HepG2 (cell line): Measurements from ENCODE around the gene IDH3G. TPM values are rescaled to one million over a fixed set of nuclear protein-coding genes. Genes with fewer than 3 reads are reported as not detected.
A peak's percentile ranks its signal among the peaks of the same experiment; 100 is the strongest.

Experiments used
- DMAP1 ChIP-seq: IDR thresholded peaks from 2 replicates; pipeline ENCODE4 v1.6.1; 2016
- HCFC1 ChIP-seq: fragments of 150-350 bp; IDR thresholded peaks from 2 replicates; pipeline ENCODE4 v1.6.1; 2014; ENCODE audit warnings: low read depth, low read length
- SIN3A ChIP-seq: IDR thresholded peaks from 2 replicates; pipeline ENCODE4 v1.6.1; 2011; ENCODE audit warnings: low read depth, mild to moderate bottlenecking, control low read depth, low read length, borderline replicate concordance
- THAP11 ChIP-seq: IDR thresholded peaks from 2 replicates; pipeline ENCODE4 v1.6.1; 2016; ENCODE audit warnings: missing biosample characterization, missing genetic modification reagents
- ZNF335 ChIP-seq: sonication (generic); formaldehyde crosslinking; IDR thresholded peaks from 2 replicates; pipeline ENCODE4 v1.4.0; 2020; ENCODE audit warnings: missing genetic modification reagents
- ZSCAN21 ChIP-seq: sonication (generic); formaldehyde crosslinking; IDR thresholded peaks from 2 replicates; pipeline ENCODE4 v1.8.0; 2022; ENCODE audit warnings: mild to moderate bottlenecking, missing genetic modification reagents, moderate library complexity, borderline replicate concordance
- polyA plus RNA-seq, 8 experiments: library from polyadenylated mRNA; depleted of rRNA in 3 of 8; stranded (reverse) in 7 of 8; unstranded in 1 of 8; fragments of >200 nt; fragmentation: Illumina TruSeq in 4 of 8; extraction: Trizol in 4 of 8; gene quantifications; 2 replicates each; pipeline versions ENCODE4 v1.2.1 to v1.2.3, GENCODE V29; 2011 to 2016; ENCODE audit warnings: low read depth in 4 of 8, missing spikeins in 1 of 8, mixed read lengths in 1 of 8; ENCODE audit not compliant: insufficient read depth in 1 of 8
- total RNA-seq, 5 experiments: library from RNA; depleted of rRNA; stranded (reverse); fragments of >200 nt; fragmentation: Illumina TruSeq; extraction: Trizol; gene quantifications; 2 replicates each; pipeline ENCODE4 v1.2.3, GENCODE V29; 2016; ENCODE audit warnings: low read depth in 1 of 5
- TF ChIP-seq, protein P1 (sequence below): fragments of 450-650 bp; IDR thresholded peaks from 2 replicates; pipeline ENCODE4 v1.6.1; 2017; ENCODE audit warnings: mild to moderate bottlenecking
- TF ChIP-seq, protein P2 (sequence below): IDR thresholded peaks from 2 replicates; pipeline ENCODE4 v1.6.1; 2018; ENCODE audit warnings: missing genetic modification reagents
- TF ChIP-seq, protein P3 (sequence below): sonication (generic); formaldehyde crosslinking; IDR thresholded peaks from 2 replicates; pipeline ENCODE4 v1.5.1; 2020; ENCODE audit warnings: mild to moderate bottlenecking, missing genetic modification reagents, borderline replicate concordance
- TF ChIP-seq, protein P4 (sequence below): sonication (generic); formaldehyde crosslinking; IDR thresholded peaks from 2 replicates; pipeline ENCODE4 v1.9.0; 2021; ENCODE audit warnings: missing genetic modification reagents, mild to moderate bottlenecking, borderline replicate concordance
- TF ChIP-seq, protein P5 (sequence below): sonication (generic); formaldehyde crosslinking; IDR thresholded peaks from 2 replicates; pipeline ENCODE4 v1.5.1; 2020; ENCODE audit warnings: mild to moderate bottlenecking, missing genetic modification reagents
- TF ChIP-seq, protein P6 (sequence below): sonication (generic); formaldehyde crosslinking; IDR thresholded peaks from 2 replicates; pipeline ENCODE4 v1.5.1; 2020; ENCODE audit warnings: mild to moderate bottlenecking, missing genetic modification reagents, moderate library complexity
- TF ChIP-seq, protein P7 (sequence below): sonication (generic); formaldehyde crosslinking; IDR thresholded peaks from 2 replicates; pipeline ENCODE4 v1.5.0; 2020; ENCODE audit warnings: mild to moderate bottlenecking, missing genetic modification reagents

Gene IDH3G
- total and polyA plus RNA-seq, 2 of the 13 experiments (the other 11 are each of a cell fraction or from before 2014, with no cell fraction given): 18.7 to 35.5 TPM

DNA sequence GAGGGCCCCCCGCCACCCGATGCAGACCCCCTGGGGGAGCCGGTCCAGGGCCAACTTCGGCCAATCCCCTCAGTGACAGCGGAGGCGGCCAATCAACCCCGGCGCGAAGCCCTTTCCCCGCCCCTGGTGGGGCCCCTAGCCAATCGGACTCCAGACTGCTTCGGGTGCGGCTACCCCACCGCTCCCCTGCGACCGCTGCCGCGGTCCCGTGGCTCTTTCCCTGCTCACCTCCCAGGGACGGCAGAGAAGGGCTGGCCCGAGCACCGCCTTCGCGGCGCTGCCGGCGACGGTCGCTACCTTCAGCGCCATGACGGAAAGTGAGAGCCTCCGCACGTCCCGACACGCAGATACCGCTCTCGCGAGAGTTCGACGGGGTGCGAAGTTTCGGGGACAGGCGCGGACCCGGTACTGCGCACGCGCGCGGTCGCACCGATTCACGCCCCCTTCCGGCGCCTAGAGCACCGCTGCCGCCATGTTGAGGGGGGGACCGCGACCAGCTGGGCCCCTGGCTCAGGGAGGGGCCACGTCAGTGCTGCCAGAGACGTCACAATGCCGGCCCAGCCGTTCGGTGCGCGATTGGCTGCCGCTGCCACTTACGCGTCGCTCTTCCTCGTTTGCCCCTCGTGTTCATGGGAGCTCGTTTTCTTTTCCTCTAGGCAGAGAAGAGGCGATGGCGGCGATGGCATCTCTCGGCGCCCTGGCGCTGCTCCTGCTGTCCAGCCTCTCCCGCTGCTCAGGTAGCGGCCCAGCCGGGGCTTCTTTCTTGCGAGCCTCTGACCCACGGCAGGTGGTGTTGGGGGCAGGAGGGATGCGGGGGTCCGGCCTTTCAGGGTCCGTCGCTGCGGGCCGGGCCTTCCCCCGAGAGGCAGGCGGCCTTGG, at the start of gene IDH3G, which contains the start of gene SSR4 (continued):
- TF ChIP-seq, protein P1, sequence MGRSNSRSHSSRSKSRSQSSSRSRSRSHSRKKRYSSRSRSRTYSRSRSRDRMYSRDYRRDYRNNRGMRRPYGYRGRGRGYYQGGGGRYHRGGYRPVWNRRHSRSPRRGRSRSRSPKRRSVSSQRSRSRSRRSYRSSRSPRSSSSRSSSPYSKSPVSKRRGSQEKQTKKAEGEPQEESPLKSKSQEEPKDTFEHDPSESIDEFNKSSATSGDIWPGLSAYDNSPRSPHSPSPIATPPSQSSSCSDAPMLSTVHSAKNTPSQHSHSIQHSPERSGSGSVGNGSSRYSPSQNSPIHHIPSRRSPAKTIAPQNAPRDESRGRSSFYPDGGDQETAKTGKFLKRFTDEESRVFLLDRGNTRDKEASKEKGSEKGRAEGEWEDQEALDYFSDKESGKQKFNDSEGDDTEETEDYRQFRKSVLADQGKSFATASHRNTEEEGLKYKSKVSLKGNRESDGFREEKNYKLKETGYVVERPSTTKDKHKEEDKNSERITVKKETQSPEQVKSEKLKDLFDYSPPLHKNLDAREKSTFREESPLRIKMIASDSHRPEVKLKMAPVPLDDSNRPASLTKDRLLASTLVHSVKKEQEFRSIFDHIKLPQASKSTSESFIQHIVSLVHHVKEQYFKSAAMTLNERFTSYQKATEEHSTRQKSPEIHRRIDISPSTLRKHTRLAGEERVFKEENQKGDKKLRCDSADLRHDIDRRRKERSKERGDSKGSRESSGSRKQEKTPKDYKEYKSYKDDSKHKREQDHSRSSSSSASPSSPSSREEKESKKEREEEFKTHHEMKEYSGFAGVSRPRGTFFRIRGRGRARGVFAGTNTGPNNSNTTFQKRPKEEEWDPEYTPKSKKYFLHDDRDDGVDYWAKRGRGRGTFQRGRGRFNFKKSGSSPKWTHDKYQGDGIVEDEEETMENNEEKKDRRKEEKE: no peak
- TF ChIP-seq SIN3A (no peak), DMAP1 (CRISPR knock-in tag) (peak; percentile 77), ZNF335 (CRISPR knock-in tag) (0 out of 2 replicates have a peak, but pooled peaks have one; percentile 26), ZSCAN21 (CRISPR knock-in tag) (no peak), THAP11 (peak; percentile 90), HCFC1 (0 out of 2 replicates have a peak, but pooled peaks have one; percentile 15)
- TF ChIP-seq, protein P2, sequence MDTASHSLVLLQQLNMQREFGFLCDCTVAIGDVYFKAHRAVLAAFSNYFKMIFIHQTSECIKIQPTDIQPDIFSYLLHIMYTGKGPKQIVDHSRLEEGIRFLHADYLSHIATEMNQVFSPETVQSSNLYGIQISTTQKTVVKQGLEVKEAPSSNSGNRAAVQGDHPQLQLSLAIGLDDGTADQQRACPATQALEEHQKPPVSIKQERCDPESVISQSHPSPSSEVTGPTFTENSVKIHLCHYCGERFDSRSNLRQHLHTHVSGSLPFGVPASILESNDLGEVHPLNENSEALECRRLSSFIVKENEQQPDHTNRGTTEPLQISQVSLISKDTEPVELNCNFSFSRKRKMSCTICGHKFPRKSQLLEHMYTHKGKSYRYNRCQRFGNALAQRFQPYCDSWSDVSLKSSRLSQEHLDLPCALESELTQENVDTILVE: peak; percentile 87
- TF ChIP-seq, protein P3, sequence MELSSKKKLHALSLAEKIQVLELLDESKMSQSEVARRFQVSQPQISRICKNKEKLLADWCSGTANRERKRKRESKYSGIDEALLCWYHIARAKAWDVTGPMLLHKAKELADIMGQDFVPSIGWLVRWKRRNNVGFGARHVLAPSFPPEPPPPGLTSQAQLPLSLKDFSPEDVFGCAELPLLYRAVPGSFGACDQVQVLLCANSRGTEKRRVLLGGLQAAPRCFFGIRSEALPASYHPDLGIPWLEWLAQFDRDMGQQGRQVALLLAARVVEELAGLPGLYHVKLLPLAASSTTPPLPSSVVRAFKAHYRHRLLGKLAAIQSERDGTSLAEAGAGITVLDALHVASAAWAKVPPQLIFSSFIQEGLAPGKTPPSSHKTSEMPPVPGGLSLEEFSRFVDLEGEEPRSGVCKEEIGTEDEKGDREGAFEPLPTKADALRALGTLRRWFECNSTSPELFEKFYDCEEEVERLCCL (CRISPR knock-in tag): no peak
- TF ChIP-seq, protein P4, sequence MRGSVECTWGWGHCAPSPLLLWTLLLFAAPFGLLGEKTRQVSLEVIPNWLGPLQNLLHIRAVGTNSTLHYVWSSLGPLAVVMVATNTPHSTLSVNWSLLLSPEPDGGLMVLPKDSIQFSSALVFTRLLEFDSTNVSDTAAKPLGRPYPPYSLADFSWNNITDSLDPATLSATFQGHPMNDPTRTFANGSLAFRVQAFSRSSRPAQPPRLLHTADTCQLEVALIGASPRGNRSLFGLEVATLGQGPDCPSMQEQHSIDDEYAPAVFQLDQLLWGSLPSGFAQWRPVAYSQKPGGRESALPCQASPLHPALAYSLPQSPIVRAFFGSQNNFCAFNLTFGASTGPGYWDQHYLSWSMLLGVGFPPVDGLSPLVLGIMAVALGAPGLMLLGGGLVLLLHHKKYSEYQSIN: no peak
- TF ChIP-seq, protein P5, sequence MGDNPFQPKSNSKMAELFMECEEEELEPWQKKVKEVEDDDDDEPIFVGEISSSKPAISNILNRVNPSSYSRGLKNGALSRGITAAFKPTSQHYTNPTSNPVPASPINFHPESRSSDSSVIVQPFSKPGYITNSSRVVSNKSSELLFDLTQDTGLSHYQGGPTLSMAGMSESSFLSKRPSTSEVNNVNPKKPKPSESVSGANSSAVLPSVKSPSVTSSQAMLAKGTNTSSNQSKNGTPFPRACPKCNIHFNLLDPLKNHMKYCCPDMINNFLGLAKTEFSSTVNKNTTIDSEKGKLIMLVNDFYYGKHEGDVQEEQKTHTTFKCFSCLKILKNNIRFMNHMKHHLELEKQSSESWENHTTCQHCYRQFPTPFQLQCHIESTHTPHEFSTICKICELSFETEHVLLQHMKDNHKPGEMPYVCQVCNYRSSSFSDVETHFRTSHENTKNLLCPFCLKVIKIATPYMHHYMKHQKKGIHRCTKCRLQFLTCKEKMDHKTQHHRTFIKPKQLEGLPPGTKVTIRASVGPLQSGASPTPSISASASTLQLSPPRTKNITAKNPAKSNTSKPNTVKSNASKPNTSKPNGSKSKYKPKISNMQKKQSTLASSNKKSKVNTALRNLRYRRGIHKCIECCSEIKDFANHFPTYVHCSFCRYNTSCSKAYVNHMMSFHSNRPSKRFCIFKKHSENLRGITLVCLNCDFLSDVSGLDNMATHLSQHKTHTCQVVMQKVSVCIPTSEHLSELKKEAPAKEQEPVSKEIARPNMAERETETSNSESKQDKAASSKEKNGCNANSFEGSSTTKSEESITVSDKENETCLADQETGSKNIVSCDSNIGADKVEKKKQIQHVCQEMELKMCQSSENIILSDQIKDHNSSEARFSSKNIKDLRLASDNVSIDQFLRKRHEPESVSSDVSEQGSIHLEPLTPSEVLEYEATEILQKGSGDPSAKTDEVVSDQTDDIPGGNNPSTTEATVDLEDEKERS (CRISPR knock-in tag): no peak
- TF ChIP-seq, protein P6, sequence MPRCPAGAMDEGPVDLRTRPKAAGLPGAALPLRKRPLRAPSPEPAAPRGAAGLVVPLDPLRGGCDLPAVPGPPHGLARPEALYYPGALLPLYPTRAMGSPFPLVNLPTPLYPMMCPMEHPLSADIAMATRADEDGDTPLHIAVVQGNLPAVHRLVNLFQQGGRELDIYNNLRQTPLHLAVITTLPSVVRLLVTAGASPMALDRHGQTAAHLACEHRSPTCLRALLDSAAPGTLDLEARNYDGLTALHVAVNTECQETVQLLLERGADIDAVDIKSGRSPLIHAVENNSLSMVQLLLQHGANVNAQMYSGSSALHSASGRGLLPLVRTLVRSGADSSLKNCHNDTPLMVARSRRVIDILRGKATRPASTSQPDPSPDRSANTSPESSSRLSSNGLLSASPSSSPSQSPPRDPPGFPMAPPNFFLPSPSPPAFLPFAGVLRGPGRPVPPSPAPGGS (CRISPR knock-in tag): peak; percentile 79; the same call in 1 of the 2 replicates
- TF ChIP-seq, protein P7, sequence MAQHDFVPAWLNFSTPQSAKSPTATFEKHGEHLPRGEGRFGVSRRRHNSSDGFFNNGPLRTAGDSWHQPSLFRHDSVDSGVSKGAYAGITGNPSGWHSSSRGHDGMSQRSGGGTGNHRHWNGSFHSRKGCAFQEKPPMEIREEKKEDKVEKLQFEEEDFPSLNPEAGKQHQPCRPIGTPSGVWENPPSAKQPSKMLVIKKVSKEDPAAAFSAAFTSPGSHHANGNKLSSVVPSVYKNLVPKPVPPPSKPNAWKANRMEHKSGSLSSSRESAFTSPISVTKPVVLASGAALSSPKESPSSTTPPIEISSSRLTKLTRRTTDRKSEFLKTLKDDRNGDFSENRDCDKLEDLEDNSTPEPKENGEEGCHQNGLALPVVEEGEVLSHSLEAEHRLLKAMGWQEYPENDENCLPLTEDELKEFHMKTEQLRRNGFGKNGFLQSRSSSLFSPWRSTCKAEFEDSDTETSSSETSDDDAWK (CRISPR knock-in tag): no peak
